Glomerular visceral epithelial cell (primary cell): ENCODE results near the gene RILP.

ENCODE experiments used
- DNase-seq: peaks from one replicate; pipeline ENCODE4 v3.0.0-alpha.2; 2016; ENCODE audit errors: extremely low spot score

Gene RILP

GRCh38 chr17:1604831-1605528, 44.7 kb downstream of the RILP start:
- no peak for DNase-seq

DNA sequence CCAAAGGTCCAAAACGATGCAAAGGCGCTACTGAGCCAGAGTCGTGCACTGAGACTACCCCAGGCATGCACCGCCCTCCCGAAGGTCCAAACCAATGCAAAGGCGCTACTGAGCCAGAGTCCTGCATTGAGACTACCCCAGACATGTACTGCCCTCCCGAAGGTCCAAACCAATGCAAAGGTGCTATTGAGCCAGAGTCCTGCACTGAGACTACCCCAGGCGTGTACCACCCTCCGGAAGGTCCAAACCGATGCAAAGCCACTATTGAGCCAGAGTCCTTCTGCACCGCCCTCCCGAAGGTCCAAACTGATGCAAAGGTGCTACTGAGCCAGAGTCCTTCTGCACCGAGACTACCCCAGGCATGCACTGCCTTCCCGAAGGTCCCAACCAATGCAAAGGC, 48.1 kb downstream of the RILP start:
- no peak for DNase-seq

GRCh38 chr17:1598399-1599095, 51.1 kb downstream of the RILP start:
- no peak for DNase-seq

DNA sequence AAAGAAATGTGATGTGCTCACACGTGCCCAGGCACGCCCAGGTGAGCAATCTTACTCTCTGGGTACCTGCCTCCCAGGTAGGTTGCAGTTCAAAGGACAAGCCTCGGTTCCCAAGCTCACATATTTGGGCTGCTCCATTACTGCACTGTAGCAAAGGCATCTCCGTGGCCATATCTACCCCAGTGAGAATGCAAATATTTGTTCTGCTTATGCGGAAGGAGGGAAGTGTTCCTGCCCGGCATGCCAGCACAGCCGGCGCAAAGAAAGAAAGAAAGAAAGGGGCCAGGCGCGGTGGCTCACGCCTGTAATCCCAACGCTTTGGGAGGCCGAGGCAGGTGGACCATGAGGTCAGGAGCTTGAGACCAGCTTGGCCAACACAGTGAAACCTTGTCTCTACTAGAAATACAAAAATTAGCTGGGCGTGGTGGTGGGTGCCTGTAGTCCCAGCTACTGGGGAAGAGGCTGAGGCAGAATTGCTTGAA, 51.8 kb downstream of the RILP start:
- no peak for DNase-seq
